ENCODE results near the gene RAD51B.

The RAD51B gene

GRCh38 chr14:68154275-68154674, 334.7 kb downstream of the RAD51B start:
- no peak for DNase-seq

GRCh38 chr14:68157971-68158371, 338.4 kb downstream of the RAD51B start:
- no peak for DNase-seq

- DNase-seq = no peak
Measured at GRCh38 chr14:68158640-68159039, 339.1 kb downstream of the RAD51B start.

GRCh38 chr14:68159701-68160633, 340.4 kb downstream of the RAD51B start:
- DNase-seq = no peak

GRCh38 chr14:68160779-68161546, 341.4 kb downstream of the RAD51B start:
- DNase-seq = no peak

GRCh38 chr14:68162887-68163286, 343.3 kb downstream of the RAD51B start:
- no peak for DNase-seq

GRCh38 chr14:68164711-68165113, 345.1 kb downstream of the RAD51B start:
- no peak for DNase-seq

- no peak for DNase-seq
Measured at GRCh38 chr14:68165274-68165843, 345.8 kb downstream of the RAD51B start.

- DNase-seq = no peak
Measured at GRCh38 chr14:68166731-68167382, 347.3 kb downstream of the RAD51B start.

- DNase-seq = no peak
Measured at GRCh38 chr14:68167383-68168087, 348.0 kb downstream of the RAD51B start.

GRCh38 chr14:68168460-68169109, 349.0 kb downstream of the RAD51B start:
- peak; percentile 56 for DNase-seq

- DNase-seq = no peak
Measured at GRCh38 chr14:68172216-68172615, 352.6 kb downstream of the RAD51B start.

- no peak for DNase-seq
Measured at GRCh38 chr14:68172627-68173026, 353.0 kb downstream of the RAD51B start.

- no peak for DNase-seq
Measured at GRCh38 chr14:68173227-68173972, 353.8 kb downstream of the RAD51B start.

GRCh38 chr14:68174446-68174845, 354.9 kb downstream of the RAD51B start:
- no peak for DNase-seq

GRCh38 chr14:68176687-68177086, 357.1 kb downstream of the RAD51B start:
- DNase-seq = no peak

- DNase-seq = no peak
Measured at GRCh38 chr14:68177728-68178127, 358.1 kb downstream of the RAD51B start.

- no peak for DNase-seq
Measured at GRCh38 chr14:68178282-68178681, 358.7 kb downstream of the RAD51B start.

- no peak for DNase-seq
Measured at GRCh38 chr14:68181519-68182326, 362.1 kb downstream of the RAD51B start.

- DNase-seq = no peak
Measured at GRCh38 chr14:68182492-68182891, 362.9 kb downstream of the RAD51B start.
